GM19468 (cell line): Measurements from ENCODE around the gene NCK2.

ENCODE experiments used
- ATAC-seq: cut with Tn5 transposase; IDR thresholded peaks from one replicate; pipeline ENCODE4 v1.9.1; 2021; ENCODE audit warnings: mild to moderate bottlenecking, moderate library complexity, moderate number of reproducible peaks; ENCODE audit not compliant: unreplicated experiment; ENCODE audit errors: extremely low read depth

The NCK2 gene

GRCh38 chr2:105774781-105775337 is 30.1 kb downstream of the NCK2 start:
- ATAC-seq: no peak

GRCh38 chr2:105775809-105776559 is 31.3 kb downstream of the NCK2 start:
- ATAC-seq: no peak

- no peak for ATAC-seq
Observed at GRCh38 chr2:105776560-105776928, 31.8 kb downstream of the NCK2 start.

- no peak for ATAC-seq
Observed at GRCh38 chr2:105777031-105777482, 32.3 kb downstream of the NCK2 start.

GRCh38 chr2:105777506-105778055 is 32.9 kb downstream of the NCK2 start:
- ATAC-seq: no peak

- ATAC-seq: no peak
Observed at GRCh38 chr2:105778080-105778607, 33.4 kb downstream of the NCK2 start.

GRCh38 chr2:105779394-105779793 is 34.7 kb downstream of the NCK2 start:
- ATAC-seq: no peak

- ATAC-seq: no peak
Observed at GRCh38 chr2:105780606-105781005, 35.9 kb downstream of the NCK2 start.

- no peak for ATAC-seq
Observed at GRCh38 chr2:105781274-105781978, 36.7 kb downstream of the NCK2 start.

GRCh38 chr2:105782123-105782522 is 37.4 kb downstream of the NCK2 start:
- ATAC-seq: no peak

- no peak for ATAC-seq
Observed at GRCh38 chr2:105782646-105783045, 37.9 kb downstream of the NCK2 start.

GRCh38 chr2:105783151-105783738 is 38.5 kb downstream of the NCK2 start:
- ATAC-seq: no peak

- ATAC-seq: no peak
Observed at GRCh38 chr2:105783972-105784371, 39.3 kb downstream of the NCK2 start.

GRCh38 chr2:105784589-105784988 is 39.9 kb downstream of the NCK2 start:
- no peak for ATAC-seq

GRCh38 chr2:105785095-105785847 is 40.6 kb downstream of the NCK2 start:
- ATAC-seq: no peak

- no peak for ATAC-seq
Observed at GRCh38 chr2:105786231-105787230, 41.8 kb downstream of the NCK2 start.

- no peak for ATAC-seq
Observed at GRCh38 chr2:105787376-105788318, 42.9 kb downstream of the NCK2 start.
